H1 (cell line): ENCODE data around the gene ALK. TPM values are rescaled to one million over a fixed set of nuclear protein-coding genes. Genes with fewer than 3 reads are reported as not detected.

Experiments
- CTCF ChIA-PET: fragments of 300-600 bp; sonication (Branson Sonifier 250); formaldehyde crosslinking; loops from one replicate; lab custom pipeline; 2021; ENCODE audit not compliant: partially characterized antibody; lab: Charles Lee
- POLR2A ChIA-PET: fragments of 300-600 bp; sonication (Branson Sonifier 250); formaldehyde crosslinking; loops from one replicate; lab custom pipeline; 2021; ENCODE audit warnings: inconsistent platforms; ENCODE audit not compliant: partially characterized antibody; lab: Charles Lee
- DNase-seq, 2 experiments: peaks; one replicate each; pipeline versions ENCODE4 v3.0.0 to v3.0.0-alpha.2; 2010 to 2022; ENCODE audit warnings: low spot score in 2 of 2, low read depth in 1 of 2, mixed read lengths in 1 of 2
- FAIRE-seq: peaks from 2 replicates; lab custom pipeline; 2011; peaks lifted over from hg19 to GRCh38; lab: Jason Lieb, UNC
- H2AFZ ChIP-seq: 2 replicates; pipeline ENCODE4 v1.8.1; 2012; ENCODE audit warnings: low read length, inconsistent platforms
- H2AK5ac ChIP-seq: 2 replicates; pipeline ENCODE4 v1.6.1; 2013; ENCODE audit warnings: low read depth, low read length
- H2BK120ac ChIP-seq: replicated peaks from 2 replicates; pipeline ENCODE3; 2013; ENCODE audit warnings: low read depth, low read length, inconsistent platforms
- H2BK12ac ChIP-seq: 2 replicates; pipeline ENCODE4 v1.6.1; 2013; ENCODE audit warnings: low read depth, low read length
- H2BK15ac ChIP-seq: 2 replicates; pipeline ENCODE4 v1.6.1; 2013; ENCODE audit warnings: low read length
- H2BK20ac ChIP-seq: 2 replicates; pipeline ENCODE4 v1.6.1; 2013; ENCODE audit warnings: low read length
- H2BK5ac ChIP-seq: 2 replicates; pipeline ENCODE4 v1.6.1; 2013; ENCODE audit warnings: low read depth, low read length
- H3K14ac ChIP-seq: 2 replicates; pipeline ENCODE4 v1.6.1; 2013; ENCODE audit warnings: inconsistent platforms; ENCODE audit not compliant: insufficient read length
- H3K18ac ChIP-seq: 2 replicates; pipeline ENCODE4 v1.6.1; 2013; ENCODE audit warnings: low read length; ENCODE audit errors: extremely low read depth
- H3K23ac ChIP-seq: 2 replicates; pipeline ENCODE4 v1.6.1; 2013; ENCODE audit warnings: inconsistent platforms; ENCODE audit not compliant: insufficient read length
- H3K23me2 ChIP-seq: 2 replicates; pipeline ENCODE4 v1.6.1; 2013; ENCODE audit warnings: low read depth, low read length
- H3K27ac ChIP-seq: 2 replicates; pipeline ENCODE4 v1.6.1; 2011; ENCODE audit warnings: low read depth, low read length, inconsistent platforms
- H3K27me3 ChIP-seq, 4 experiments: replicated peaks in 1 of 4; 1 replicate in 1 of 4; 2 replicates in 3 of 4; pipeline versions ENCODE4 v1.6.1 to v1.8.1; 2011 to 2013; ENCODE audit warnings: low read length in 3 of 4, mild to moderate bottlenecking in 3 of 4, inconsistent platforms in 2 of 4, mixed read lengths in 2 of 4, moderate library complexity in 1 of 4; ENCODE audit not compliant: control insufficient read depth in 3 of 4, insufficient read depth in 3 of 4; ENCODE audit errors: extremely low read depth in 1 of 4
- H3K36me3 ChIP-seq, 4 experiments: 2 replicates each; pipeline versions ENCODE4 v1.6.1 to v1.8.1; 2011 to 2013; ENCODE audit warnings: mild to moderate bottlenecking in 4 of 4, low read length in 3 of 4, moderate library complexity in 2 of 4, control low read depth in 1 of 4, inconsistent platforms in 1 of 4; ENCODE audit not compliant: insufficient read depth in 4 of 4, control insufficient read depth in 2 of 4
- H3K4ac ChIP-seq: replicated peaks from 2 replicates; pipeline ENCODE3; 2013; ENCODE audit warnings: low read length, low read depth, mixed read lengths, inconsistent platforms; ENCODE audit not compliant: insufficient read length
- H3K4me1 ChIP-seq, 4 experiments: replicated peaks in 1 of 4; 1 replicate in 1 of 4; 2 replicates in 3 of 4; pipeline versions ENCODE4 v1.6.1 to v1.8.1; 2011 to 2013; ENCODE audit warnings: low read length in 3 of 4, inconsistent platforms in 2 of 4, mixed read lengths in 1 of 4; ENCODE audit not compliant: insufficient read depth in 4 of 4, control insufficient read depth in 3 of 4
- H3K4me2 ChIP-seq, 2 experiments: 2 replicates each; pipeline versions ENCODE4 v1.6.1 to v1.8.1; 2011 to 2013; ENCODE audit warnings: low read depth in 2 of 2, low read length in 2 of 2, control low read depth in 1 of 2, inconsistent platforms in 1 of 2, mild to moderate bottlenecking in 1 of 2; ENCODE audit not compliant: insufficient read depth in 1 of 2
- H3K4me3 ChIP-seq, 4 experiments: fragments of 200-600, 300-600 bp in 1 of 4; sonication (generic), shearing (Covaris generic), sonication (Bioruptor Twin) in 1 of 4; 2 replicates each; pipeline versions ENCODE4 v1.5.1 to v1.8.1; 2011 to 2016; ENCODE audit warnings: low read length in 4 of 4, low read depth in 3 of 4, control low read depth in 2 of 4, inconsistent platforms in 2 of 4, mild to moderate bottlenecking in 2 of 4, mixed read lengths in 1 of 4, moderate library complexity in 1 of 4; ENCODE audit not compliant: insufficient read depth in 2 of 4; ENCODE audit errors: extremely low read depth in 1 of 4
- H3K56ac ChIP-seq: replicated peaks from 2 replicates; pipeline ENCODE3; 2013; ENCODE audit warnings: low read depth, mild to moderate bottlenecking, mixed read lengths, low read length, inconsistent platforms; ENCODE audit not compliant: insufficient read length
- H3K79me1 ChIP-seq: 2 replicates; pipeline ENCODE4 v1.6.1; 2013; ENCODE audit warnings: low read depth, low read length, control low read depth
- H3K79me2 ChIP-seq, 2 experiments: 2 replicates each; pipeline versions ENCODE4 v1.6.1 to v1.8.1; 2012 to 2013; ENCODE audit warnings: low read length in 2 of 2, mild to moderate bottlenecking in 2 of 2, inconsistent platforms in 1 of 2; ENCODE audit not compliant: insufficient read depth in 2 of 2, control insufficient read depth in 1 of 2
- H3K9ac ChIP-seq, 4 experiments: replicated peaks in 1 of 4; 1 replicate in 1 of 4; 2 replicates in 3 of 4; pipeline versions ENCODE4 v1.6.1 to v1.8.1; 2011 to 2013; ENCODE audit warnings: low read depth in 3 of 4, low read length in 3 of 4, control low read depth in 2 of 4, mild to moderate bottlenecking in 2 of 4, moderate library complexity in 2 of 4, inconsistent platforms in 1 of 4; ENCODE audit errors: extremely low read depth in 1 of 4
- H3K9me3 ChIP-seq, 2 experiments: 2 replicates each; pipeline versions ENCODE4 v1.6.1 to v1.8.1; 2012 to 2013; ENCODE audit warnings: mild to moderate bottlenecking in 2 of 2, moderate library complexity in 2 of 2, control low read depth in 1 of 2, inconsistent platforms in 1 of 2, low read depth in 1 of 2, low read length in 1 of 2, mixed read lengths in 1 of 2; ENCODE audit not compliant: insufficient read depth in 2 of 2
- H4K20me1 ChIP-seq, 2 experiments: replicated peaks in 1 of 2; 2 replicates each; pipeline versions ENCODE3 to v1.8.1; 2011 to 2013; ENCODE audit warnings: inconsistent platforms in 2 of 2, low read length in 2 of 2, mild to moderate bottlenecking in 1 of 2; ENCODE audit not compliant: insufficient read depth in 2 of 2, control insufficient read depth in 1 of 2
- H4K5ac ChIP-seq: 2 replicates; pipeline ENCODE4 v1.6.1; 2013; ENCODE audit warnings: low read length, low read depth, mixed read lengths, inconsistent platforms; ENCODE audit not compliant: insufficient read length
- H4K8ac ChIP-seq: 2 replicates; pipeline ENCODE4 v1.8.0; 2013; ENCODE audit warnings: mild to moderate bottlenecking, moderate library complexity, low read length, inconsistent platforms; ENCODE audit not compliant: insufficient read depth; ENCODE audit errors: extremely low read depth
- H4K91ac ChIP-seq: replicated peaks from 2 replicates; pipeline ENCODE3; 2013; ENCODE audit warnings: low read length, mixed read lengths, inconsistent platforms; ENCODE audit not compliant: insufficient read length
- CEBPB ChIP-seq: IDR thresholded peaks from 2 replicates; pipeline ENCODE4 v1.6.1; 2012; ENCODE audit warnings: low read depth, low read length
- EGR1 ChIP-seq: IDR thresholded peaks from 2 replicates; pipeline ENCODE4 v1.6.1; 2011; ENCODE audit warnings: low read depth, low read length, borderline replicate concordance
- JUND ChIP-seq: IDR thresholded peaks from 2 replicates; pipeline ENCODE4 v1.6.1; 2011; ENCODE audit warnings: mild to moderate bottlenecking, improper control_type of control experiment, low read length
- KDM4A ChIP-seq: IDR thresholded peaks from one replicate; pipeline ENCODE4 v1.7.1; 2012; ENCODE audit warnings: low read depth, mild to moderate bottlenecking, moderate library complexity, low read length, inconsistent platforms; ENCODE audit not compliant: severe bottlenecking
- KDM5A ChIP-seq: fragments of 200-600 bp; IDR thresholded peaks from 2 replicates; pipeline ENCODE4 v1.7.1; 2012; ENCODE audit warnings: mild to moderate bottlenecking, low read length, inconsistent platforms, mixed read lengths
- NANOG ChIP-seq: IDR thresholded peaks from 2 replicates; pipeline ENCODE4 v1.6.1; 2011; ENCODE audit warnings: low read length, low read depth, mild to moderate bottlenecking, inconsistent platforms; ENCODE audit not compliant: insufficient read depth, poor library complexity, severe bottlenecking
- SIX5 ChIP-seq: IDR thresholded peaks from 2 replicates; pipeline ENCODE4 v1.6.1; 2011; ENCODE audit warnings: mild to moderate bottlenecking, low read depth, low read length
- SUZ12 ChIP-seq: fragments of 200-600 bp; sonication (generic); IDR thresholded peaks from 2 replicates; pipeline ENCODE4 v1.6.1; 2012; ENCODE audit warnings: mild to moderate bottlenecking, inconsistent platforms, low read length, moderate library complexity, mixed read lengths
- TBP ChIP-seq: IDR thresholded peaks from 2 replicates; pipeline ENCODE4 v1.6.1; 2011; ENCODE audit warnings: low read depth, low read length, improper control_type of control experiment
- WGBS, 2 experiments: shearing (Covaris generic) in 1 of 2; methylation state at CpG; one replicate each; pipeline versions ENCODE4 v1.1.6 to v1.1.7; 2013 to 2015; ENCODE audit warnings: low lambda C conversion rate in 2 of 2, mixed read lengths in 2 of 2, inconsistent platforms in 1 of 2, low coverage in 1 of 2, missing lambda C conversion rate in 1 of 2; ENCODE audit not compliant: insufficient replicate concordance in 2 of 2, insufficient coverage in 1 of 2, insufficient read length in 1 of 2; ENCODE audit errors: extremely low coverage in 1 of 2, missing lambda C conversion rate in 1 of 2; 5-methylcytosine and 5-hydroxymethylcytosine counted together
- polyA plus RNA-seq, 7 experiments: library from polyadenylated mRNA; depleted of rRNA in 3 of 7; stranded (reverse) in 5 of 7; unstranded in 2 of 7; fragments of >200 nt in 5 of 7; fragments of 200-250 nt in 2 of 7; gene quantifications; 1 replicate in 5 of 7; 2 replicates in 1 of 7; 4 replicates in 1 of 7; pipeline versions ENCODE4 v1.2.1 to v1.2.3, GENCODE V29; 2011 to 2013; ENCODE audit warnings: missing spikeins in 2 of 7, mixed read lengths in 2 of 7
- total RNA-seq: library from RNA; stranded (reverse); fragmentation: NEBNext Ultra II Directional; extraction: Animal tissue kit (Norgen Biotek cat#: 25700); gene quantifications from 2 replicates; pipeline ENCODE4 v1.2.1, GENCODE V29; 2021
- TF ChIP-seq, protein P1 (sequence below), 3 experiments: IDR thresholded peaks; 1 replicate in 2 of 3; 2 replicates in 1 of 3; pipeline versions ENCODE4 v1.5.1 to v1.6.1; 2011; ENCODE audit warnings: low read length in 3 of 3, mild to moderate bottlenecking in 3 of 3, inconsistent platforms in 2 of 3, low read depth in 1 of 3, moderate library complexity in 1 of 3; ENCODE audit not compliant: insufficient read depth in 1 of 3; ENCODE audit errors: control extremely low read depth in 1 of 3

Gene ALK
- total and polyA plus RNA-seq, 2 of the 8 experiments (the other 6 are each of a cell fraction or from before 2014, with no cell fraction given): 0.02 to 0.09 TPM

- H3K4ac ChIP-seq: no peak overlapping the region
- H4K91ac ChIP-seq: no peak overlapping the region
- CTCF ChIA-PET: interaction anchor here (0.6 to 1.6 kb wide), 3 partner anchors 14 to 778 kb away, joined by 3 to 4 read pairs (median 3); no protein-coding TSS in a partner anchor
- FAIRE-seq (no peak), DNase-seq (no peak)
- no peak overlapping the region for H3K18ac ChIP-seq
- no peak overlapping the region for H2BK15ac ChIP-seq
- peak overlapping the region; percentile 11; the same call in 1 of the 2 replicates for H4K8ac ChIP-seq
- H3K56ac ChIP-seq: no peak overlapping the region
- no peaks in the 10 kb centered on the region for H3K27me3 ChIP-seq
- no peaks in the 10 kb centered on the region for H3K9me3 ChIP-seq
- no peaks in the 10 kb centered on the region for H3K36me3 ChIP-seq
- no peak overlapping the region for H3K9ac ChIP-seq
- no peak overlapping the region for H3K4me2 ChIP-seq
- no peaks in the 10 kb centered on the region for H3K23me2 ChIP-seq
- H2AK5ac ChIP-seq: no peak overlapping the region
- H3K79me1 ChIP-seq: no peaks in the 10 kb centered on the region
- 90% methylated on average over 34 of the region's 36 CpGs; no CpG with 5 or more reads in 1 of the 2 experiments for WGBS, 2 experiments
- no peak overlapping the region for H3K23ac ChIP-seq
- H2BK120ac ChIP-seq: no peak overlapping the region
- no peak overlapping the region for H3K4me3 ChIP-seq
- H2BK20ac ChIP-seq: no peak overlapping the region
- no peak overlapping the region for H4K5ac ChIP-seq
- H2AFZ ChIP-seq: no peak overlapping the region
- H2BK12ac ChIP-seq: no peak overlapping the region
- no peak overlapping the region for H3K14ac ChIP-seq
- H3K27ac ChIP-seq: no peak overlapping the region
- H2BK5ac ChIP-seq: no peak overlapping the region; the same call in 1 of the 2 replicates
- H3K79me2 ChIP-seq: no peaks in the 10 kb centered on the region
- no peaks in the 10 kb centered on the region for H4K20me1 ChIP-seq
- POLR2A ChIA-PET: no interaction called here
- no peaks in the 10 kb centered on the region; a peak in 1 of 7 replicates for H3K4me1 ChIP-seq
- no peak for TF ChIP-seq CEBPB
- TF ChIP-seq KDM5A: no peak
- TF ChIP-seq, protein P1, sequence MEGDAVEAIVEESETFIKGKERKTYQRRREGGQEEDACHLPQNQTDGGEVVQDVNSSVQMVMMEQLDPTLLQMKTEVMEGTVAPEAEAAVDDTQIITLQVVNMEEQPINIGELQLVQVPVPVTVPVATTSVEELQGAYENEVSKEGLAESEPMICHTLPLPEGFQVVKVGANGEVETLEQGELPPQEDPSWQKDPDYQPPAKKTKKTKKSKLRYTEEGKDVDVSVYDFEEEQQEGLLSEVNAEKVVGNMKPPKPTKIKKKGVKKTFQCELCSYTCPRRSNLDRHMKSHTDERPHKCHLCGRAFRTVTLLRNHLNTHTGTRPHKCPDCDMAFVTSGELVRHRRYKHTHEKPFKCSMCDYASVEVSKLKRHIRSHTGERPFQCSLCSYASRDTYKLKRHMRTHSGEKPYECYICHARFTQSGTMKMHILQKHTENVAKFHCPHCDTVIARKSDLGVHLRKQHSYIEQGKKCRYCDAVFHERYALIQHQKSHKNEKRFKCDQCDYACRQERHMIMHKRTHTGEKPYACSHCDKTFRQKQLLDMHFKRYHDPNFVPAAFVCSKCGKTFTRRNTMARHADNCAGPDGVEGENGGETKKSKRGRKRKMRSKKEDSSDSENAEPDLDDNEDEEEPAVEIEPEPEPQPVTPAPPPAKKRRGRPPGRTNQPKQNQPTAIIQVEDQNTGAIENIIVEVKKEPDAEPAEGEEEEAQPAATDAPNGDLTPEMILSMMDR (IDR thresholded peaks at IDR 0.05; ENCODE audit: control extremely low read depth in 1 of 3, insufficient read depth in 1 of 3, low read depth in 1 of 3, low read length in 3 of 3): no peak
- no peak for TF ChIP-seq SUZ12
- no peak for TF ChIP-seq KDM4A
- TF ChIP-seq JUND: no peak
- no peak for TF ChIP-seq EGR1
- no peak for TF ChIP-seq NANOG
- TF ChIP-seq TBP: no peak
- no peak for TF ChIP-seq SIX5
Measured at GRCh38 chr2:29246383-29247300, 674.7 kb downstream of the ALK start.
